HG03280 (cell line): ENCODE results near the gene ATP8B3.

ENCODE experiments used
- ATAC-seq: cut with Tn5 transposase; IDR thresholded peaks from one replicate; pipeline ENCODE4 v1.9.1; 2021; ENCODE audit warnings: mild to moderate bottlenecking, moderate library complexity; ENCODE audit not compliant: unreplicated experiment

ATP8B3 gene

DNA sequence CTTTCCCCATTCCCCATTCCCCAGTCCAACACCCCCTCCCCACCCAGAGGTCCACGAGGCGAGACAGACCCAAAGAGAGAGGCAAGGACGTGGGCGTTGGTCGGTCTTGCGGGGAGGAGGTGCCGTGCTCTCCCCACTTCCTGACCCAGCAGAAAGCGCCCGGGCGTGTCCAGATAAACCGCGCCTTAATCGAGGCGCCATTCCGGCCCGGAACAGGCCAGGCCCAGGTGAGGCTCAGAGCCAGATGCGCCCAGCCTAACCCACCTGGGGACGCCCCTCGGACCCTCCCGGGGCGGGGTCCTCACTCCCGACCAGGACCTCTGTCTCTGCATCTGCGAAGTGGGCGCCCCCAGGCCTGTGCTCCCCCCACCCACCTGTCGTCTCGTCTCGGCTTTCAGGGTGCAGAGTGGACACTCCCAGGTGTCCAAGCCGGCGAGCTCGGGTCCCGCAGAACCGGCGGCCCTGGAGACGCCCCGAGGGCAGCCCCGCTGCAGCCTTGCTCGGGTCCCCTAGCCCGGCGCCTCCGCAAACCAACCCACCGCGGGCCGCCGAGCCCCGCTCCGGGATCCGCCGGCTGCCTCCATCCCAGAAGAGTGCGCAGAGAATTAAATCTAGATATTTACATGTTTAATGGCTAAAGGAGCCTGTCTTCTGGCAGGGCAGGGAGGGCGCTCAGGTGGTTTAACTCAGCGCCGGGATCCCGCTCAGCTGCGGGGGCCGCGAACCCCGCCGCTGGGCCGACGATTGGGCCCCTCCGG lies 63.8 kb downstream of the ATP8B3 start:
- no peak for ATAC-seq

DNA sequence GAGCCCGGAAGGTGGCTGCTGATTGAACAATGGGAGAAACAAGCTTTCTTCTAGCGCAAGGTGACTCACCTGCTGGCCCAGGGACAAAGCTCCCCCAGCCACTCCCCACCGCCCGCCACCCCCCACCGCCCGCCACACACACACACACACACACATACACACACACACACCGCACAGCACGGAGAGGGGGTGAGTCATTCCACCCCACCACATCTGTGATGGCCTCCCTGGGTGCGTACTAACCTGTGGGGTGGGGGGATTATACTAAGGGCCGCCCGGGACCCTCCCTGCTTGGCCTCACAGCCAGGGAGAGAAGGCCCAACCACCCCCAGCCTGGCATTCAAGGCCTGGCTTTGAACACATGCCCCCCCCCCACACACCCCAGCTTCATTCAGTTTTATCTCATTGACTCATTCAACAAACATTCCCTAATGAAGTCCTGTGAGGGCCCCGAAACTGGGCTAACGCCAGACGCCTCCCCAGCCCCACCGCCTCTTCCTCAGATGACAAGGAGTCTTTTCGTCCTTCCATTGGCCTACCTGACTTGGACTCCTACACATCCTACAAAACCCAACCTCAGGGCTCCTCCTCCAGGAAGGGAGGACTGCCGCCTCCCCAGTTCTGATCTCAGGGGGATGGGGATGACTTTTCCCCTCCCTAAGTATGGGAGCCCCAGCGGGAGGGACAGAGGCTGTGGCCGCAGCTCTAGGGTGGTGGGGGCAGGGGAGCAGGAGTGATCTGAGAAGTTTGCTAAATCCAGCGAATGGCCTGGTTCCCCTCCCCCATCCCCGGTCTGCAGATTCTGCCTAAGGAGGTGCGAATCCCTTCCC lies 64.6 kb downstream of the ATP8B3 start:
- ATAC-seq = no peak

DNA sequence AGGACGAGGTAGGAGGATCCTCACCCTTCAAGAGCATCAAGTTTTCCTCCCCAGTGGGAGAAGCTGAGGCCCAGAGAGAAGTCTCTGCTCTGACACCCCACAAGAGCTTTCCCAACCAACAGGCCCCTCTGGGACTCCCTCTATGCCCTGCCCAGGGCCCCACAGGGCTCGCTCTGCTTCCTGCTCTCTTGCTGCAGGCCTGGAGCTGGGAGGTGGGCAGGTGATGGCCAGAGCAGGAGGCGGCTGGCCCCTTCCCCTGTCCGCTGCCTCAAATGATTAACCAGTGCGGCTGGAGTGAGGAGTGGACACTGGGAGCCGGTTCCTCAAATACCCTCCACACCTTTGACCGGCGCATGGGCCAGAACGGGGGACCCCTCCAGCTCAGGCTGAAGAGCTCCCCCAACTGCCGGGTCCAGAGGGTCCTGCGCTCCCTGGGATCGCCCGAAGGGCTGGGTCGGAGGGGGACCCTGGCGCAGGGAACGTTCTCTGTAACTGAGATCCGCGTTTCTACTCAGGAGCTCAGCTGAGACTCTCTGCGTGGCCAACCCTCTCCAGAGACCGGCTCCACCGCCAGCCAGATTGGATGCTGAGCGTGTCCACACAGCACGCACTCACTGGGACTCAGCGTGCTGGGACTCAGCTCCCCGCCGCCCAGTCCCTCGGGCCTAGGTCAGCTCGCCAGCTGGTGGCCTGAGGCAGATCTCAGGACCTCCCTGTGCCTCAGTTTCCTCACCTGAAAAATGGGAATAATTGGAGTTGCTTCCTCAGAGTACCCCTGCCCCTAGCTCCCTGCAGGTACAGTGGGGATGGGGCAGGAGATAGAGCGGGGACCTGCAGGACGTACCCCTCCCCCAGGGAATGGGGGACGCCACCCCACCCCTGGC lies 65.4 kb downstream of the ATP8B3 start:
- ATAC-seq = no peak

DNA sequence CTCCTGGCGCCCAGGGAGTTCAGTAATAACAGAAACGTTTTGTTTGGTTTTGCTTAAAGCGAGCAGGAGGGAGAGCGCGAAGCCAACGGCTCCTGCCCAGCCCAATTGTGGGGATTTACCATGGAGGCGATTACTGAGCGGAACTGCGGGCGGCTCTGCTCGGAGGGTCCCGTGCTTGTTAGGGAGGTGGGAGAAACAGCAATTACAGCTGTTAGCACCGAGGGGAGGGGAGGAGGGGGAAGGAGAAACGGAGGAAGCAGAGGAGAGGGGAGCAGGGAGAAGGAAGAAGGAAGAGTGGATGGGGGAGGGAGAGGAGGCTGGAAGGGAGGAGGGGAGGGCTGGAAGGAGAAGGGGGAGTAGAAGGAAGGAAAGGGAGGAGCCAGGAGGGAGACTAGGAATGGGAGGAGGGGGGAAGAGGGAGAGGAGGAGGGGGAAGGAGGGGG lies 66.5 kb downstream of the ATP8B3 start:
- no peak for ATAC-seq

DNA sequence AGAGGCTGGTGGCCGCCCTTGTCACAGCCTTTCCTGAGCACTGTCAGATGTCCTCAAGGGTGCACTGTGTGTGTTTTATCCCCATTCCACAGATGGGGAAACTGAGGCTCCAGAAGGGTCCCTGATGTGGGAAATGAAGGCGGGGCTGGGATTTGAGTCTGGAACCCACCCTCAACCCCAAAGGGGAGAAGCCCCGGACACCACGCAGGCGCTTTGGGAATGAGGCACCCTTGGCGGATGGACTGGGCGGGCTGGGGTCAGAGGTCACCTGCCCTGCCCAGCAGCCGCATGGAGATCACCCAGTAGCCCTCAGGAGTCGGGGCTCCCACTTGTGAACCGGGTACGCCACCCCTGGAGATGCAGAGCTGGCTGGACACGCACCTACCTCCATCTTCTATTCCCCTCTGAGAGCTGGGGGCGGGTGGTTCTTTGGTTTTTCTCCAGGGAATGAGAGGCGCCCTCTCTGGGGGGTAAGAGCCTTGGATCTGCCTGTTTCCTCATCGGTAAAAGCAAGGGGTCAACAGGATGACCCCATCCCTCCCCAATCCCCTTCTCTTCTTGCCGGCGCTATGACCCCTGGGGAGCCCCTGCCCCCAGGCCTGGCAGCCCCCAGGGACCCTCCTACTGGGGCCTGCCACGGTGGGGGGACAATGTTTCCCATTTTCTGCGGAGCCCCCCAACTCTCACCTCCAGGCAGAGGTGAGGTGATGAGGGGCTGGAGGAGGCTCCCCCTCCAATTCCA lies 67.1 kb downstream of the ATP8B3 start:
- no peak for ATAC-seq

DNA sequence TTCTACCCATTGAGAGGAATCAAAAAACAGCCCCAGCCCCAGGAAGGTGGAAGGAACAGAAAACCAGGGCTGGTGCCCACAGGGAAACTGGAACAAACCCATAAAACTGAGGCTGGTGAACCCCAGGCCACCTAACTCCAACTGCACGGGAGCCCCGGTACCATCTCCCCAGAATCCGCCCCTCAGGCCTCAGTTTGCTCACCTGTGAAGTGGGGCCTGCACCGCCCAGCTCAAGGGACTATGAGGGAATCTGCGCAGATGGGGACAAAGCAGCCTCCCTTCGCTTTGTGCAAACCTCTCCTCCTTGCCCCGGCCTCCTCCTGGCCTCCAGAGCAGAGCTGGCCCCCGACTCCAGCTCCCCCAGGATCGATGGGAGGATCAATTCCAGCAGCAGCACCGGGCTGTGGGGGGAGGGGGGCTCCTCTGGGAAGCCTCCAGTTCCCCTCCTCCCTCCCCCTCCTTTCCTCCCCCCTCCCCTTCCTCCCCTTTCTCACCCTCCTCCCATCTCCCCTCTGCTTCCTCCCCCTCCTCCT lies 67.9 kb downstream of the ATP8B3 start:
- ATAC-seq = no peak

DNA sequence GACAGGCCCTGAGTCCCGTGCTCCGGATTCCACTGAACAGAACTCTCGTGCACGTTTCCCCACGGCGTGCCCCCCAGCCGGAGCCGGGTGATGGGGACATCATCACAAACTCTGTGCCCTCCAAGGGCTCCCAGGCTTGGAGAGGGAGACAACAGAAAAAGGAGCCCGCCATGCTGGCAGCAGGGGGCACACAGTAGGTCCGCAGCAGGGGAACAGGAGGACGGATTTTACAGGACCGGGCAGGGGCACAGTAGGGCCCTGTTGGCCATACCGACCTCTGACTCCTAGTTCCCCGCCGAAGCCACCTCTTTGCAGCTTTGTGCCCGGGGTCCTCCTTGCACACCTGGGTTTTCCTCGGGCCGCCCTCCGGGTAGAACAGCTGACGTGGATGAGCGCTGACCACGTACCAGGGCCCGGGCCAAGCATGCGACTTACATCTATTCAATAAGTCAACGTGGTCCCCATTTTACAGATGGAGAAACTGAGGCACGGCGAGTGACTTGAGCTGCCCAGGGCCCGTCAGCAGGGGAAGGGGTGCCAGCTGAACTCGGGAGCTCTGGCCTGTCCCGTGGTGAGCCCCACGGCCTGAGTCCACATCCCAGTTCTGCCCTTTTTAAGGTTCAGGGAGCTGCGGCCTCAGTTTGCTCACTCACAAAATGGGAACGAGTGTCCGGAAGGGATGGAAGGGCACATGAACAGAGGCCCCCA lies 68.9 kb downstream of the ATP8B3 start:
- no peak for ATAC-seq

DNA sequence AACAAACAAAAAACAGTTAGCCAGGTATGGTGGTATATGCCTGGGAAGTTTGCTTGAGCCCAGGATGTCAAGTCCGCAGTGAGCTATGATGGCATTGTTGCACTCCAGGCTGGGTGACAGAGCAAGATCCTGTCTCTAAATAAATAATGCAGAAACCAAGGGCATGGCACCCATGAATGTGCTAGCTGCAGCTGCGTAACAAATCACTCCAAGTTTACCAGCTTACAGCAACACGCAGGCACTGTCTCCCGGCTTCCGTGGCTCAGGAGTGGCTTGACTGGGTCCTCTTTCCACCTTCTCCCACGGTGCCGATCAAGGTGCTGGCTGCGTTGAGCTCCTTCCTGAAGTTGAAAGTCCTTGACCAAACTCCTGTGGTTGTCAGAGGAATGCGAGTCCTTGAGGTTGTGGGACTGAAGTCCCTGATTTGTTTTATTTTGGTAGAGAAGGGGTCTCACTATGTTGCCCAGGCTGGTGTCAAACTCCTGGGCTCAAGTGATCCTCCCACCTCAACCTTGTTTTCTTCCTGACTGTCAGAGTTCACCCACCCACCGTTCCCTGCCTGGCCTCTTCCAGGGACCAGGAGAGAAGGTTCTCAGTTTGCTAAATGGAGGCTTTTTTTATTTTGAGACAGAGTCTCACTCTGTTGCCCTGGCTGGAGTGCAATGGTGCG lies 72.0 kb downstream of the ATP8B3 start:
- ATAC-seq = no peak

DNA sequence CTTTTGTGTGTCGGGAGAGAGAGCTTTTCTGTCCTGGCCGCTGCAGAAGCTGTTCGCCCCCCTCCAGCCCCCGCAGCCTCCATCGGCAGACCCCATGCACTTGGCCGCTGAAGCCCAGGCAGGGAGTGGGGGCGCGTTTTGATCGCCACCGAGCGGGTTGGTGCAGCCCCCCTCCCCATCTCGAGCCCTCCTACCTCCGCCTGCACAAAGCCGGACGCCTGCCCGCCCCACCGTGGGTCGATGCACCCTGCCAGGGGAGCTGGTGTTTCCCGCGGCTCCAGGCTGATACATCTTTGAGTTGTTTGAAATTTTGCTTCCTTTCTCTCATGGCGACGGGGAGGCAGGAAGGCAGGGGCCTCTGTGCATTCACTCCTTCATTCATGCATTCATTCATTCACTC lies 75.1 kb downstream of the ATP8B3 start:
- no peak for ATAC-seq

DNA sequence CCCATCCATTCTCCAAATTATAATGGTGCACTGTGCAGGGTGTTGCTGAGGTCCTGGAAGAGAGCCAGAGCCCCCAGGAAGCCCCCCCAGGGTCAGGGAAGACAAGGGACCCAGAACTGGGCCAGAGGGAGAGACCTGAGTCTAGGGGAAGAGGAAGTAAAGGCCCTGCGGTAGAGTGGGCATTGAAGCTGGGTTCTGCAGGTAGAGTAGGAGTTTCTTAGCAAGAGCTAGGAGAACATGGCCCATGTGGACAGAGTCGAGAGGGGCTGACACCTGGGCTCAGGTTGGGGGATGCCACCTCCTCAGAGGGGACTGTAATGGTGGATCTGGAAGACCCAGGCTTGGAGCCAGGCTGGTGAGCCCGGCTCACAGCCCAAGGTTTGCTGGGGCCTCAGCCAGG lies 75.8 kb downstream of the ATP8B3 start:
- ATAC-seq = no peak

DNA sequence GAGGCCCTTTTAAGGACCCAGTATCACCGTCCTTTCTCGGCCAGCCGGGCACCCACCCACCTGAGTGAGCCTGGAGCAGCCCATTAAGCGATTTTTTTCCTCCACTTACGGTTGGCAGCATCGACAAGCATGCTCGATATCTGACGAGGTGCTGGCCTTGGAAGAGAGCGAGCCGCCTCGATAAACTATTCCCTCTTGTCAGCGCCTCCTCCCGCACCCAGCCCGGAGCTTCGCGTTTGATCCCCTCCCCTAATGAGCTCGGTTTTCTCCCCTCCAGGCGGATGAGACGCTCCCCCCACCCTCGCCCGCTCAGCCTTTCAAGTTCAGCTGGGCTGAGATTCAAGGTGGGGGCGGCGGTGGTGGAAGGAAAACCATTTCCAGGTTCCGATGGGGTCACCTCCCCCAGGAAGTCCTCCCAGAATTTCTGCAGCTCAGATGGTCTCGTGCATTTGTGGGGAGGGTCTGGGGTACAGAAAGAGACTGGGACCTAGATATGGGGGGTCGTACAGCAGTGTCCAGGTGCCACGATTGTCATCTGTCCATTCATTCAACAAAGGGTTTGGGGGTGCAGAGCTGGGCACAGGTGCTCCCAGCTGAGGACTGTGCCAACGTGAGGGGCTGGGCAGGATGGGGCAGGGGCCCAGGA lies 77.6 kb downstream of the ATP8B3 start:
- ATAC-seq = no peak
